Measurements from ENCODE around the gene ADCY6.

Gene ADCY6

GRCh38 chr12:48788854-48789775, at the start of gene ADCY6:
TSS of gene ADCY6 (minus strand) at chr12:48789089. CDS start at chr12:48783434, 5,655 bp downstream.
- DNase-seq (ENCODE audit: low read depth, low spot score): peak; percentile 43

DNA sequence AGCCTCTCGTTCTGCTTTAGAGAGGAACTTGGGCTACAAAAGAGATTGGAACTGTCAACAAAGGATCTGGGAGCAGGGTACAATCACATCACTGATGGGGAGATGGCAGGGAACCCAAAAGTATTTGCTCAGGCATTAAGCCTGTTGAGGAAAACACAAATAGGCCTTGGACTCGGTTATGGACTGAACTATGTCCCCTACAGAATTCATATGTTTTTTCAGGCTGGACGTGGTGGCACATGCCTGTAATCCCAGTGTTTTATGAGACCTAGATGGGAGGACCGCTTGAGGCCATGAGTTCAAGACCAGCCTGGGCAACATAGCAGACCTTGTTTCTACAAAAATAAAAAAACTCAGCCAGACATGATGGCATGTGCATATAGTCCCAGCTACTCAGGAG, 49.2 kb upstream of the ADCY6 start:
- no peak for DNase-seq (ENCODE audit: low read depth, low spot score)

DNA sequence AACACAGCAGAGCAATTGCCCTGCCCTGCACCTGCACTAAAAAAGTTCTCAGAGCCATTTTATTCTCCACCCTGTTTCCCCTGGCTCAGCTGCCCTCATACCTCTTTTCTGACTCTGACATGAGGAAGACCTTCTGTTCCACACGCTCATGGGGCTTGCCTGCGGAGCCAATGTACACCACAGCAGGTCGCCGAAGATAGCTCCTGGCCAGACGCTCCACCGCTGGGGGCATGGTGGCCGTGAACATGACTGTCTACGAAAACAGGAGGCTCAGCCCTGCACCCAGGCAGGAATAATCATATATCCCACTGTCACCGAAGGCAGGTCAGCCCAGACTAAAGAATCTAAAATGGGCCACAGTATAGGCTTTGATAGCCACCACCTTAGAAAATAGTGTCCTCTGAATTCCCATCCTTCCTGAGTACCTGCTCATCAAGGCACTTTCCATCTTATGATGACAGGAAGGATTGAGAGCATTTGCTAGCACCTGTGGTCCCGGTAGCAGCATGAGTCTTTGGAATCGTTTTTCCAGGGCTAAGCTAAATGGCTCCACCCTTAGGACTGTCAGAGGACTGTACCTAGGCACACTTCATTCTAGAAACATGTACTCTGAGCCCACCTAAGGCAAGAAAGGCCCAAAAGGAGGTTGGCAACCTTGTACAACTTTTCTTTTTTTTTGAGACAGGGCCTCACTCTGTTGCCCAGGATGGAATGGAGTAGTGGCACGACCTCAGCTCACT, 43.6 kb upstream of the ADCY6 start:
- no peak for DNase-seq (ENCODE audit: low read depth, low spot score)

DNA sequence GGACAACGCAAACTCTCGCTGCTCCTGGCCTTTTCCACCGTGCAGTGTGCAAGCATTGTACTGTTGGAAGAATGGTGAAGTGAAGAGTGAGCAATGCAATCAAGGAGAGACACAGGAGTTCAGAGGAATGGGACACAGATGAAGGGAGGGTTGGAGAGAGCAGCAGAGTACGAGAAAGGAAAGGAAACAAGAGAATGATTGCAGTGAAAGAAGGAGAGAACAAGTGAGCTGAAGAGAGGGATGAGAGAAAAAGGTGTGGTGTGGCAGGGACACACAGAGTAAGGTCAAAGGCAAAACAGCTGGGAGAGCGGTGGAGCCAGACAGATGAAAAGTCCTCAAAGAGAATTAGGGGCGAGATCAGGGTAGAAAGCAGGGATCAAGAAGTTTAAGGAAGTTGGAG, 42.4 kb upstream of the ADCY6 start:
- no peak for DNase-seq (ENCODE audit: low read depth, low spot score)

DNA sequence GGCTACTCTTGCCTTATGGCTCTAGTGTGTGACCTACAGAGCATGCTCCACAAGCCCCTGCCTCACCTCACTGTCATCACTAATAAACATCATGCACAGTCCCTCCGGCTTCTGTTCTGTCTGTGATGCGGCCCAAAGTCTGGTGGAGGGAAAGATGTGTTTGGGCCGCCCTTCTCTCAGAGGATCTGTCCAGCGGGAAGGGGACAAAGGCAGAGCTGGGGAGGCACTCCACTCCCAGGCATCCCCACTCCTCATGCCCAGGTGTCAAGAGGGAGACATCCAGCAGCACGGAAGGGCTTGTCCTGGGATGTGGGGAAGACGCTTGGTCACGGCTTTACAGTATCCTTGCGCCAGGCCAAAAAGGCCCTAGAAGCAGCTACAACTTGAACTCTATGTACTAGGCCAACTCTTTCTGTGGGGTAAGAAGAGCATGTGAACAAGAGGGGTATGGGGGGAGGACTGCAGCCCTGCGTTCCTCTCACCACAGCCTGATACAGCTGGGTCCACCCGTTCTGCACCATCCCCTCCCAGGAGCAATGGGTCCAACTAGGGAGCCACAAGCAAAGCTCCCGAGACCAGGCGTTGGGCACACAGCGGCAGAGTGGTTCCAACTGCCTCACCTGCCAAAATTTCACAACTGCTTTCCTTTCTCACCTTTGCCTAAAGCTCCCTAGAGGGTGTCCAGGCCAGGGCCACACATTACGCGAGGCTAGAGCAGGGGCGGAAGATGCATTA, 40.1 kb upstream of the ADCY6 start:
- no peak for DNase-seq (ENCODE audit: low read depth, low spot score)

GRCh38 chr12:48828293-48828692, 39.4 kb upstream of the ADCY6 start:
- DNase-seq (ENCODE audit: low read depth, low spot score): no peak

DNA sequence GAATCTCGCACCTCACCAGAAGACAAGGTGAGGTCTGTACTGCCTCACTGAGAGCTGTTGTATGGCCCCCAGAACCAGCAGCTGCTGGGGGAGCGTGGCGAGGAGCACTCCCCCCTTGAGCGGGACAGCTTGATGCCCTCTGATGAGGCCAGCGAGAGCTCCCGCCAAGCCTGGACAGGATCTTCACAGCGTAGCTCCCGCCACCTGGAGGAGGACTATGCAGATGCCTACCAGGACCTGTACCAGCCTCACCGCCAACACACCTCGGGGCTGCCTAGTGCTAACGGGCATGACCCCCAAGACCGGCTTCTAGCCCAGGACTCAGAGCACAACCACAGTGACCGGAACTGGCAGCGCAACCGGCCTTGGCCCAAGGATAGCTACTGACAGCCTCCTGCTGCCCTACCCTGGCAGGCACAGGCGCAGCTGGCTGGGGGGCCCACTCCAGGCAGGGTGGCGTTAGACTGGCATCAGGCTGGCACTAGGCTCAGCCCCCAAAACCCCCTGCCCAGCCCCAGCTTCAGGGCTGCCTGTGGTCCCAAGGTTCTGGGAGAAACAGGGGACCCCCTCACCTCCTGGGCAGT, 38.7 kb upstream of the ADCY6 start:
- DNase-seq (ENCODE audit: low read depth, low spot score): no peak

DNA sequence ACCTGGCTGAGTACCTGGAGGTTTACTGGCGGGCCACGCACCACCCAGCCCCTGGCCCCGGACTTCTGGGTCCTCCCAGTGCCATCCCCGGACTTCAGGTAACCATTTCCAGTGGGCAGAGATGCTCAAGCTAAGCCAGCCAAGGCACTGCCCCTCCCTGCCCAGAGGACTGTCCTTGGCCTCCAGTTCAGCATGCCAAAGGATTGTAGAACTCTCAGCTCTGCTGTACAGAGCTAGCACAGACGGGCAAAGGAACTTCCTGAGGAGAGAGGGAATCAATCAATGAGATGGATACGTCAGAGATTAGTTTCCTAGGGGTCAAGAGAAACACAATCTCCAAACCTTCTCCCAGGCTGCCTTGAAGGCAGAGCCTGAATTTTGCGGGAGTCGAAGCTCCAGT, 38.1 kb upstream of the ADCY6 start:
- DNase-seq (ENCODE audit: low read depth, low spot score): no peak

GRCh38 chr12:48826209-48826855, 37.4 kb upstream of the ADCY6 start:
- no peak for DNase-seq (ENCODE audit: low read depth, low spot score)

DNA sequence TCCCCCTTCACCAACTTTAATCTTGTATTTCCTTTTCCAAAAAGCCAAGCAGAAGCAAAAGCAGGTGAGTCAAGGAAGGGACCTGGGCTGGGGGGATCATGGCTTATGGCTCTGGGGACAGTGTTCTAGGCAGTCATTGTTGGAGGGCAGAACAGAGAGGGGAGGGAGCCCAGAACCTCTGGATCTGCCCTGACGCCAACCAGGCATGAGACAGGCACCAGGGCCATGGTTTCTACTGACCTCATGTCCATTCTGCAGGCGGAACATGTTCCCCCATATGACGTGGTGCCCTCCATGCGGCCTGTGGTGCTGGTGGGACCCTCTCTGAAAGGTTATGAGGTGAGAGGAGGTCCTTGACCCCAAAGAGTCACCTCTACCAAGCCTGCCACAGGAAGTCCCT, 36.0 kb upstream of the ADCY6 start:
- no peak for DNase-seq (ENCODE audit: low read depth, low spot score)

DNA sequence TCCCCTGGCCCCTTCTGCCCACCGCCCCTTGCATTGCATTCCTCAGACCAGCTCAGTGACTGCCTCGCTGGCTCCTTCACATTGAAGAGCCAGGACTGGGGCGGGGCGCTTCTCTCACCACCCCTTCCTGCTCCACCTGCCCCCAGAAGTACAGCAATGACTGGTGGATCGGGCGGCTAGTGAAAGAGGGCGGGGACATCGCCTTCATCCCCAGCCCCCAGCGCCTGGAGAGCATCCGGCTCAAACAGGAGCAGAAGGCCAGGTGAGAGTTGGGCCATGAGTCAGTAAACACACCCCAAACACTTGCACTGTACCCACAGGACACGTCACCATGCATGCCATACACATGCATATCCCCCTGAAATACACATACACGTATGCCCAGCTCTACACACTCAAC, 35.2 kb upstream of the ADCY6 start:
- no peak for DNase-seq (ENCODE audit: low read depth, low spot score)

DNA sequence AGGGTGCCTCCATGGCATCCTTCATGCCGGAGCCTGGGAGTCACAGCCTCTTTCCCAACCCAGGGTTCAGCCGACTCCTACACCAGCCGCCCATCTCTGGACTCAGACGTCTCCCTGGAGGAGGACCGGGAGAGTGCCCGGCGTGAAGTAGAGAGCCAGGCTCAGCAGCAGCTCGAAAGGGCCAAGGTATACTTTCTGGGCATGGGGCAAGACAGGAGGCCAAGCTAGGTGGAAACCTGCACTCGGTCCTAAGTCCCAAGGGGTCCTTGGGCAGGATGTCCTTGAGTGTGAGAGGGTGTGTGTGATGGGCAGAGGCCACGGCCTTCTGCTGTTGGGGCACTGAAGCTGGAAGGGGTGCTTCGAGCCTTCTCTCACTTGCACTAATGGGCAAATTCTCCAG, 34.4 kb upstream of the ADCY6 start:
- no peak for DNase-seq (ENCODE audit: low read depth, low spot score)

DNA sequence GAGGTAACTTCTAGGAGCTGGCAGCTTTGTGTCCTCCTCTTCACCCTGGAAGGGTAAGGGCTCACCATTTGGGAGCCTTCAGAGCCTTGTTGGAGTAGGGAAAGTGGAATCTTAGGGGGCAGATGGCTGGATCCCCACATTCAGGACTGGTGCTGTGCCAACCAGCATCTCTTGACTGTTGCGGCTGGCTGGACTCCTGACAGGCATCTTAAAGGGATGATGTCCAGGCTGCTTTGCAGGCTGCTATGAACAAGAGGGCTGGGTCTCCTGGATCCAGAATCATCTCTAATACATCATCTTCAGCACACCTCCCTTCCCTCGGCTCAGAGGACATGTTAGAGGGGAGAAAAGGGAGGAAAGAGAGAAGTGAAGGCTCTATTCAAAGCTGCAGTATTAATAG, 33.8 kb upstream of the ADCY6 start:
- DNase-seq (ENCODE audit: low read depth, low spot score): no peak

DNA sequence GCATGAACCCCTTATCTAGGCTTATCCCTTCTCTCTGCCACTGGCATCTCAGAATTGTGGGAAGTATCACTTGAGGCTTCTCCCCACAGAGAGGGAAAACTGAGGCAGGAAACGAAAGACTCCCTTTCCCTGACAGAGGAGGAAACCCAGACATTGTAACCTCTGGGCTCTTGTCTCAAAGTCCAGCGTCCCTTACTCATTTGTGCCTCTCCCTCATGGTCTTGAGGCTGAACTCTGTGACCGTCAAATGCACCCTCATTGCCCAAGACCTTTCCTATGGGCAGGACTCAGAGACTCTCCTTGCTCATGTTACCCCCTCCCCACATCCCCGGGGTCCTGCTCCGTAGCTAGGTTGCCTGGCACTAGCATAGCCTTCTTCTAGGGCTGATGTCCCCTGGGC, 33.2 kb upstream of the ADCY6 start:
- DNase-seq (ENCODE audit: low read depth, low spot score): no peak

DNA sequence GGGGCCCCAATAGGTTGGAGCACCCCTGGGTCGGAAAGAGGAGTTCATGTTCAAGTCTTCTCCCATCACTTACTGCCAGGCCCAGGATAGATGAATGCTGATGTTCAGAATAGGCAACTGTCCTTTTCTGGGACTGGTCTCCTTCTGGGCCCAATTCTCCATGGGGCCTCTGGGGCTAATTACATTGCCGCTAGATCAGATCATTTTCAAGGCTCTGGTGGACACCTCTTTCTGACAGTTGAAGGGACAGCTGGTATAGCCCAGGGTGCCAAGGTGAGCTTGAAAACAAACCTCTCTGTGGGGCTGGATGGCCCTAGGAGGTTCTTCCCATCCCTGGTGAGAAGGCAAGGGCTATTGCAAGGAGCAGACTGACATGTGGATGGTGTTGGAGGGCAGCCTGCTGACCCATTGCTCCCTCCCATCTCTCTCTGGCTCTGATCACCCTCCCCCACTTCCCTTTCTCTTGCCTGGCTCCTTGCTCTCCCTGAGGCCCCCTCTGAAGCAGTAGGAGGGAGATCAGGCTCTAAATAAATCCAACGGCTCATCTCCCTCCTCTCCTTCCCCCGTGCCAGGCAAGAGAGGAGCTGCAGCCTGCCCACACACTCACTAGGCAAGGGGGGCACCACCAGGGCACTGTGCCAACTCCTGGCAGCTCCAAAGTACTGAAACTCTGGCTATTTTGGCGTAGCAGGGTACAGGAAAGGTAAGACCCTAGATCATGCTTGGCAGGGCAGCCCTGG, 31.3 kb upstream of the ADCY6 start:
- DNase-seq (ENCODE audit: low read depth, low spot score): no peak

- DNase-seq (ENCODE audit: low read depth, low spot score): peak; percentile 71
Measured at GRCh38 chr12:48818831-48819590, 30.1 kb upstream of the ADCY6 start.

GRCh38 chr12:48817873-48818830, 29.3 kb upstream of the ADCY6 start, which contains the start of gene CACNB3:
TSS of gene CACNB3 (plus strand) at chr12:48818496. CDS start at chr12:48818930, 434 bp downstream.
- DNase-seq (ENCODE audit: low read depth, low spot score): peak; percentile 76

GRCh38 chr12:48816143-48816854, 27.4 kb upstream of the ADCY6 start:
- no peak for DNase-seq (ENCODE audit: low read depth, low spot score)
